Type B pancreatic cell (in vitro differentiated cells): ENCODE data around the gene AP2B1. TPM values are rescaled to one million over a fixed set of nuclear protein-coding genes. Genes with fewer than 3 reads are reported as not detected.
A peak's percentile ranks its signal among the peaks of the same experiment; 100 is the strongest.

Experiments used
- DNase-seq: peaks from one replicate; pipeline ENCODE4 v3.0.0; 2021; ENCODE audit warnings: mixed read lengths; ENCODE audit not compliant: unreplicated experiment; ENCODE audit errors: extremely low spot score
- H3K27ac Mint-ChIP-seq: 2 replicates; pipeline ENCODE4 v1.8.0; 2021; ENCODE audit warnings: mild to moderate bottlenecking, mixed read lengths
- H3K27me3 Mint-ChIP-seq: 2 replicates; pipeline ENCODE4 v1.8.0; 2021; ENCODE audit warnings: mixed read lengths
- H3K36me3 Mint-ChIP-seq: 2 replicates; pipeline ENCODE4 v1.8.0; 2021; ENCODE audit warnings: mixed read lengths
- H3K4me1 Mint-ChIP-seq: one replicate; pipeline ENCODE4 v1.8.0; 2021; ENCODE audit warnings: mixed read lengths; ENCODE audit not compliant: unreplicated experiment
- H3K4me3 Mint-ChIP-seq: 2 replicates; pipeline ENCODE4 v1.8.0; 2021; ENCODE audit warnings: mild to moderate bottlenecking, mixed read lengths
- H3K9me3 Mint-ChIP-seq: 2 replicates; pipeline ENCODE4 v1.8.0; 2021; ENCODE audit warnings: mixed read lengths
- total RNA-seq: library from RNA; stranded (reverse); gene quantifications from 2 replicates; pipeline ENCODE4 v1.2.1, GENCODE V29; 2021; ENCODE audit warnings: low replicate concordance
- TF ChIP-seq, protein P1 (sequence below): fragments of 200-600 bp; sonication (generic); conservative IDR thresholded peaks from 2 replicates; pipeline ENCODE4 v1.5.0; 2021; ENCODE audit warnings: antibody characterized with exemption, mild to moderate bottlenecking

AP2B1 gene
- total RNA-seq, 1 donor from 2014 or later: 165 TPM

DNA sequence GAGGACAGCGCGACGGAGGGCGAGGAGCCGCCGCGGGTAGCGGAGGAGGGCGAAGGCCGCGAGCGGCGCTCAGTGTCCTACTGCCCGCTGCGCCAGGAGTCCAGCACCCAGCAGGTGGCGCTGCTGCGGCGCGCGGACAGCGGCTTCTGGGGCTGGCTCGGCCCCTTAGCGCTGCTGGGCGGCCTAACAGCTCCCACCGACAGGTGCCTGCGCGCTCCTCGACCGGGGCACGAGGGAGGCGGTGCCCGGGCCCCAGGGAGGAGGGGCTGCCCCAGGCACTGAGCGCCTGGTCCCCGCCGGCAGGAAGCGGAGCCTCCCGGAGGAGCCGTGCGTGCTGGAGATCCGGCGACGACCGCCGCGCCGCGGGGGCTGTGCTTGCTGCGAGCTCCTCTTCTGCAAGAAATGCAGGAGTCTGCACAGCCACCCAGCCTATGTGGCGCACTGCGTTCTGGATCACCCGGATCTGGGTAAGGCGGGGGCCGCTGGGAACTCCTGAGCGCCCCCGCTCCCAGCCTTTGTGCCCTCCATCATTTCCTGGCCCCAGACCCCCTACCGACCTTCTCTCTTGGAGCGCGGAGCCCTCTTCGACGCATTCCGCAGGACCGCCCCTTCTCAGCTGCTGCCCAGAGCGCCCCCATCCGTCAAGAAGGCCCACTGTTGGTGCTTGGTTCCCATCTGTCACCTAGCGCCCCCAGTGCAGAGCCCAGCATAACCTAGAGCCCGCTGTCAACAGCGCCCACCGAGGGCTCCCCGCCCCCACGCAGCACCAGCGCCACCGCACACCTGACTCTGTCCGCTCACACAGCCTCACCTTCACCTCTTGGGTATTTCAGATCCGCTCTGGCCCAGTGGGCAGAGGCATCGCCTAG, 177.2 kb downstream of the AP2B1 start:
- TF ChIP-seq, protein P1, sequence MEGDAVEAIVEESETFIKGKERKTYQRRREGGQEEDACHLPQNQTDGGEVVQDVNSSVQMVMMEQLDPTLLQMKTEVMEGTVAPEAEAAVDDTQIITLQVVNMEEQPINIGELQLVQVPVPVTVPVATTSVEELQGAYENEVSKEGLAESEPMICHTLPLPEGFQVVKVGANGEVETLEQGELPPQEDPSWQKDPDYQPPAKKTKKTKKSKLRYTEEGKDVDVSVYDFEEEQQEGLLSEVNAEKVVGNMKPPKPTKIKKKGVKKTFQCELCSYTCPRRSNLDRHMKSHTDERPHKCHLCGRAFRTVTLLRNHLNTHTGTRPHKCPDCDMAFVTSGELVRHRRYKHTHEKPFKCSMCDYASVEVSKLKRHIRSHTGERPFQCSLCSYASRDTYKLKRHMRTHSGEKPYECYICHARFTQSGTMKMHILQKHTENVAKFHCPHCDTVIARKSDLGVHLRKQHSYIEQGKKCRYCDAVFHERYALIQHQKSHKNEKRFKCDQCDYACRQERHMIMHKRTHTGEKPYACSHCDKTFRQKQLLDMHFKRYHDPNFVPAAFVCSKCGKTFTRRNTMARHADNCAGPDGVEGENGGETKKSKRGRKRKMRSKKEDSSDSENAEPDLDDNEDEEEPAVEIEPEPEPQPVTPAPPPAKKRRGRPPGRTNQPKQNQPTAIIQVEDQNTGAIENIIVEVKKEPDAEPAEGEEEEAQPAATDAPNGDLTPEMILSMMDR: peak; percentile 96

DNA sequence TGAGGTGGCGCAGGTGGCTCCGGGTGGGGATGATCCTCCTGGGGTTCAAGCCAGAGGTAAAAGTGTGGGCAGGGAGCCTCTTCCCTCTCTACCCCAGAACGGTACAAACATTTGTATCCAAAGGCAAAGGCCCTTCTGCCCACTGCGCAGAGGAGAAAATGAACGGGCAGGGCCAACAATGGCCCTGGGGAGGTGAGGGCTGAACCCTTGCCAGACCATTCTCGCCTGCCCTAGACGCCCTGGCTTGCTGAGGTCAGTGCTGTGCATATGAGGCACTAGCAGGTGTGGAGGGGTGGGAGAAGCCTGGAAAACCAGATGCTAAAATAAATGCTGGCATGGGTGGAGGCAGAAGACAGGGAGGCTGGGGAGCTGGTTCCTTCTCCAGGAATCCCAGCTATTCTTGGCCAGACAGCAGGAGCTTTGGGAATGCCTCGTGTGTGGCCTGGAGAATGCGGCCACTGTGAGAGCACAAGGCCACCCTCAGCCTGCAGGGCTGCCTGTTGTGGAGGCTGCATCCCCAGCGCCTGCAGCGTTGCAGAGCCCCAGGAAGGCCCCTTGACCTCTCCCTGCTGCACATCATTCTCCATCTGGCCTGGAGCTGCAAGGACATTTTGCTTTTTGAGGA, 178.1 kb downstream of the AP2B1 start:
- TF ChIP-seq, protein P1: no peak
- H3K27ac Mint-ChIP-seq: peak overlapping the region; percentile 58
- peaks cover 6% of the 10 kb centered on the region for H3K27me3 Mint-ChIP-seq
- H3K4me3 Mint-ChIP-seq: peak overlapping the region; percentile 93
- H3K4me1 Mint-ChIP-seq: peaks cover 16% of the 10 kb centered on the region
- DNase-seq: no peak
- no peaks in the 10 kb centered on the region for H3K9me3 Mint-ChIP-seq
- H3K36me3 Mint-ChIP-seq: no peaks in the 10 kb centered on the region

More for the DNA sequence above, 177.2 kb downstream of the AP2B1 start:
- Mint-ChIP-seq H3K4me1 (peaks cover 16% of the 10 kb centered on the region), H3K27ac (peak overlapping the region; percentile 58), H3K4me3 (peak overlapping the region; percentile 93), H3K27me3 (peaks cover 6% of the 10 kb centered on the region), H3K9me3 (no peaks in the 10 kb centered on the region), H3K36me3 (no peaks in the 10 kb centered on the region)
- peak; percentile 94 for DNase-seq

DNA sequence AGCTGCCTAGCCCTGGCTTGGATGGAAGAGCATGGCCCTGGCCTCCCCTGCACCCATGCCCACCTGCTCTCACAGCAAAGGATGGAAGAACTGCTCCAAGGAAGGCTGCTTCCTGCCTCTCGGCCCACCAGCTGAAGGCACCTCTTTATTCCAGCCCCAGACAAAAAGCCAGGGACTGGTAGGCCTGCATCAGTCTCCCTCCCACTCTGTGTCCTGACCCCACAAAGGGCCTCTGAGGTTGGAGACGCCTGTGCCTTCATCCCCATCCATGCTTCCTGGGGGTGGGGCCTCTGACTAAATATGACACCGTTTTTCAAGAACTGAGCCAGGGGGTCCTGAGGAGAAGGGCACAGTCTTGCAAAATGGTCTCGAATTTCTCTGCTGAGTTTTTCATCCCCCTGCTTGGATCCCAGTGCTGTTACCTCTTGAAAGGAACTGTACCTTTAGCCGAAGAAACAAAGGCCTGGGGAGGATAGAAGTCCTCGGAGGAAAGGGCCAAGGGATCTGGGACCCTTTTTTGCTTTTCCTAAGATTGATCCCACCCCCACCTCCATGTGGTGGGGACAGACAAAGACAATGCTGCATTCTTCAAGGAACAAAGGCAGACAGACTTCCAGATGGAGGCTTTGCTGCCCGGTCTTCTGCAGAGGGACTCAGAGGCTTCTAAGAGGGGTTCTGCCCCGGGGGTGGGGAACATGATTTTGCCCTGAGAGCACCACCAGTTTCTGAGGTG, 178.8 kb downstream of the AP2B1 start:
- Mint-ChIP-seq H3K9me3 (no peaks in the 10 kb centered on the region), H3K4me1 (peaks cover 16% of the 10 kb centered on the region), H3K36me3 (no peaks in the 10 kb centered on the region), H3K27ac (no peak overlapping the region), H3K4me3 (peak overlapping the region; percentile 65), H3K27me3 (peaks cover 6% of the 10 kb centered on the region)
- no peak for DNase-seq
- TF ChIP-seq, protein P1: no peak

DNA sequence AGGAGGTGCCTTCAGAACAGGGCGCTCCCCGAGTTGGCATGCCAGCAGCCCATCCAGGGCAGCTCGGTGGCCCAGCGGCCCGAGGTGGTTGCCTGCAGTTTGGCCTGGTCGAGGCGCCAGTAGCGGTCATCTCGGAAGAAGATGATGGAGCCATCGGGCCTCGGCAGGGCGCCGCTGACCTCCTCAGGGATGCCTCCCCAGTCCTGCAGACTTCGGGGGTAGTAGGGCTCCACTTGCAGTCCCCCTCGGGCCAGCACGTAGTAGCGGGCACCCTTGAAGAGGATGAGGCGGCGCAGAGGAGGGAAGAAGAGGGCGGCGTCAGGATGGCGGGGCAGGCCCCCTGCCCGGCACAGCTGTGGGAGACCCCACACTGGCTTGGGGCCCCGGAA, 179.4 kb downstream of the AP2B1 start:
- TF ChIP-seq, protein P1: no peak
- no peaks in the 10 kb centered on the region for H3K9me3 Mint-ChIP-seq
- no peak overlapping the region for H3K4me3 Mint-ChIP-seq
- H3K4me1 Mint-ChIP-seq: peaks cover 16% of the 10 kb centered on the region
- no peak for DNase-seq
- no peak overlapping the region for H3K27ac Mint-ChIP-seq
- no peaks in the 10 kb centered on the region for H3K36me3 Mint-ChIP-seq
- peaks cover 6% of the 10 kb centered on the region for H3K27me3 Mint-ChIP-seq

DNA sequence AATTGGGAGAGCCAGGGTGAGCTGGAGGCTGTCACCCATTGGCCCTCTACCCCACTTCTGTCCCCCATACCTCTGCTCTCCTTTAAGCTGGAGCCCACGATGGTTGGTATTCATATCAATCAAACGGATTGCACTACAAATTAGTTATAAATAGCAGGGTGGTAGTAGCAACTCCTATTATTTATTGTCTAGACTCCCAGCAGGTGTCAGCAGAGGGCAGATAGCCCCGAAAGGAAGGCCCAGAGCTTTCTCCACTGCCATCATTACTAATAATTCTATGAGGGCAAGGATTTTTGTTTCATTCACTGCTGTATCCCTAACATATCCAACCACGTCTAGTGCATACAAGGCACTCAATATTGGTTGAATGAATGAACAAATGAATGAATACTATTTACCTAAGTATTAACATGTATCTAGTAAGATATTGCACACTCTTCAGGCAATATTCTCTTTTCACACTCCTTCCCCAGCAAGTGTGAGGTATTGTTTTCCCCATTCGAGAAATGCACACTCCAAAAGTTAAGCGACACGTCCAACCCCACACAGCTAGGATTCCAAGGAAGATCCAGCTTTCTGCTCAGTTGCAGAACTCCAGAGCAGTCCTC, 179.9 kb downstream of the AP2B1 start:
- peaks cover 7% of the 10 kb centered on the region for H3K27me3 Mint-ChIP-seq
- H3K4me1 Mint-ChIP-seq: peaks cover 16% of the 10 kb centered on the region
- no peaks in the 10 kb centered on the region for H3K9me3 Mint-ChIP-seq
- no peaks in the 10 kb centered on the region for H3K36me3 Mint-ChIP-seq
- H3K27ac Mint-ChIP-seq: no peak overlapping the region
- TF ChIP-seq, protein P1: peak; percentile 65
- no peak for DNase-seq
- H3K4me3 Mint-ChIP-seq: peak overlapping the region; percentile 47
